ENCODE results near the gene LRP1B. TPM values are rescaled to one million over a fixed set of nuclear protein-coding genes. Genes with fewer than 3 reads are reported as not detected.
A peak's percentile ranks its signal among the peaks of the same experiment; 100 is the strongest.
"Not testable (repeated sequence)": the region's sequence is repeated elsewhere in the genome, so short reads cannot be mapped to it uniquely, and the experiment has no call there.

The LRP1B gene
- total RNA-seq, 1 experiment from 2014 or later = not detected

DNA sequence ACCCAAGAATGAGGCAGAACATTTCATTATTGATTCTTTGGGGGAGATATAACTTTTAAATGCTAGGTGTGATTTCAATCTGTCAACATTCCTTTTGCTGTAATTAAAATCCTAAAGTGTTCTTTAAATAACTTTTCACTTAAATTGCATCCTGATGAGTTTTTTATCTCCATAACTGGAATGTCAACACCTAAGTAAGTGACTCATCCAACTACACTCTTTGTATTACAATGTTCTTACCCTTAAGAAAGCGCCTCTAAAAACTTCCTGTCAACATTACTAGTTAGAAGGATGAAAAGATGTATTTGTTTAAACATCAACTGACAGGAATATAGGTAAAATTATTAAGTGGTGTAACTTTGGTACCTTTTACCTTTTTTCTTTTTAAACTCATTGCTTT lies 1657.0 kb downstream of the LRP1B start:
- in situ Hi-C loops (cut with HindIII; ENCODE audit: low sequenced_read_pairs) = no loop called here
- DNase-seq (ENCODE audit: low spot score) = no peak

DNA sequence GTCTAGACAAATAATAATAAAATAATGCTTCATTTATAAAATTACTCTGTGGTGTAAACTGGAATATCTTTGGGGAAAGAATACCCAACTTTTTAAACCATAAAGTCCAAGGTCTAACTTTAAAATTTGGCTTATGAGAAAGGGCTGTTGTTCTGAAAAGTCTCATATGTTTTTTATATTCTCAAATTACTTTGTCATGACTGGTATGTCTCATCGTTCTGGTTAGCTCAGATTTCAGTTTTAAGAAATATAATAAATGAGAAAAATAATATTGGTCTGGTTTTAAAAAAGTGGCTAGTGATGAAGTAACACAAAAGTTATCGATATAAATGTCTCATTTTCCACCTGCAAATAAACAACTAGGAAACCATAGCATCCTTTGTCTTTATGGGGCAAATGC lies 1658.1 kb downstream of the LRP1B start:
- no peak for DNase-seq (ENCODE audit: low spot score)
- in situ Hi-C loops (cut with HindIII; ENCODE audit: low sequenced_read_pairs) = no loop called here

DNA sequence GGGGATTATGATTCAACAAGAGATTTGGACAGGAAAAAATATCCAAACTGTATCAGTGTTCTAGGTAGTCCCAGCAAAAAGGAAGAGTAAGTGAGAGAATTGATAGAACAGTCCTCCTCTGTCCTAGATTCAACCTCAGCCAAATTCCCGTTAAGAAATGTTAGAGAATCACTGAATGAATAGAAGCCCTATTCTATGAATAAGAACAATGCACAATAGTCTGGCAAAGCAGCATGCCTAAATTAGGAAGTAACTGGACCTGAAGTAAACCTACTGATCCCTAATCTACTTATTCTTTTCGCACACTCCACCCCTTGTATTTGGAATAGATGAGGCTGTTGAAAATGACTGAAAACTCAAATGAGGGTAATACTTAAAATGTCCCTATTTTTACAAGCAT lies 1665.5 kb downstream of the LRP1B start:
- in situ Hi-C loops (cut with HindIII; ENCODE audit: low sequenced_read_pairs) = no loop called here
- peak; percentile 8 for DNase-seq (ENCODE audit: low spot score)

DNA sequence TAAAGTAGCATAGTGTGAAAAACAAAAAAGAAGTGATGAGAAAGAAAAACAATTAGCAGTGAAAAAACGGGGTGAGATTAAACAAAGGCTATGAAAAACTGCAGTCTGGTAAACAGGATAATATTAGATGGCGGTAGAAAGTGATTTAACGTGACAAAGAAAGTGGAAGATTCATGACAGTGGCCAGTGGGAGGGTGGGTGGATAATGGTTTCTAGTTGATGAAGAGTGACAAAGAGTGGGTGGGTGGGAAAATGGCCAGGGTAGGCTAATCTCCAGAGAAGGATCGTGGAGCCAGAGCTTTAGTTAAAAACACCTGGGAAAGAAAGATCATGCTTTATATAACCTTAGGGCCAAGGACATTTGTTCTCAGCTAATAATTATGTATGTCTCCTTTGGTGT lies 1667.8 kb downstream of the LRP1B start:
- DNase-seq (ENCODE audit: low spot score) = no peak
- in situ Hi-C loops (cut with HindIII; ENCODE audit: low sequenced_read_pairs) = no loop called here

DNA sequence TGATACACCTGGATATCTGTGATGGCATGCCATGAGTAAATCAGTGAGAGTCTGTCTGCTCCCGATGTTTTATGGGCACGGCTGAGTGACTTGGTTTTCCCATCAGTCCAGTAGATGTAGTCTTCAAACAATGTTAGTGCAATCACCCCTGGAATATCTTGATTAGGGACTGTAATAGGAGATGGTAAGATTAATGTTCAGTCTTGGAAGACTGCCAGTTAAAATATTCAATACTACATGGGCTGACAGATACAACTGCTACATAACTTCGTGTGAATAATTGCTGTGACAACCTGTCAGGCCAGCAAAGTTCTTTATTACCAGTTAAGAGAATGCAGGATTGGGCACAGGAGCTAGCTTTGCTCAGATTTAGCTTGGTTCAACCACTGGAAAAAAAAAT lies 1673.3 kb downstream of the LRP1B start:
- DNase-seq (ENCODE audit: low spot score) = no peak
- in situ Hi-C loops (cut with HindIII; ENCODE audit: low sequenced_read_pairs) = no loop called here

DNA sequence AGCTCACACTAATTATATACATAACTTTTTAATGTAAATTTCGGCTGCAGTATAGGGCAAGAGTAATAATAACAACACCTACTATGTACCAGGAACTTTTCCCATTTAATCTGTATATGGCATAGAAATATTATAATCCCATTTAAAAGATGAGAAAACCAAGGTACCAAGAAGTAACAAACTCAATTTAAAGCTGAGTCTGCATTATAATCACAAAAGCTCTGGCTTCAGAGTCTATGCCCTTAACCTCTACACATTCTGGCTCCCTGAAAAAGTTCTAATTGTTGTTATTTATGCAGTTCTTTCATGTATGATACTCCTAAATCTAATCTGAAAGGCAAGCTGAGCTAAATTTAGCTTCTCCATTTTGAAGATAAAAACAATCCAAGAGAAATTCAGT lies 1675.5 kb downstream of the LRP1B start:
- in situ Hi-C loops (cut with HindIII; ENCODE audit: low sequenced_read_pairs) = no loop called here
- DNase-seq (ENCODE audit: low spot score) = no peak

DNA sequence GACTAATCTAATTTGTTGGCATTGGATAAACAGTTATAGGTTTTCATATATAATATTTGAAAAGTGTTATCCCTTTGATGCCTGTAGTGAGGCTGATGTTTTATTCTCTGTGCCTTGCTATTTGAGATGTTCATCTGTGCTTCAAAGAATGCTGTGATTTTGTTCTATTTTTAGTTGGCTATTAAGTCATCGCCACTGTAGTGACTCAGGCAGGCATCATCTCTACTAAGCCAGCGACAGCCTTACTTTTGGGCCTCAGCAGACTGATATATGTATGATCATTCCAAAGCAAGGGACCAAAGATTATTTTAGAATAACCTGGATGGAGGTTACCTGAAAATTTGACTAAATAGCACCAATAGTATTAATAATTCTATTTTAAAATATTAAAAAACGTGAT lies 1676.1 kb downstream of the LRP1B start:
- no peak for DNase-seq (ENCODE audit: low spot score)
- in situ Hi-C loops (cut with HindIII; ENCODE audit: low sequenced_read_pairs) = no loop called here

DNA sequence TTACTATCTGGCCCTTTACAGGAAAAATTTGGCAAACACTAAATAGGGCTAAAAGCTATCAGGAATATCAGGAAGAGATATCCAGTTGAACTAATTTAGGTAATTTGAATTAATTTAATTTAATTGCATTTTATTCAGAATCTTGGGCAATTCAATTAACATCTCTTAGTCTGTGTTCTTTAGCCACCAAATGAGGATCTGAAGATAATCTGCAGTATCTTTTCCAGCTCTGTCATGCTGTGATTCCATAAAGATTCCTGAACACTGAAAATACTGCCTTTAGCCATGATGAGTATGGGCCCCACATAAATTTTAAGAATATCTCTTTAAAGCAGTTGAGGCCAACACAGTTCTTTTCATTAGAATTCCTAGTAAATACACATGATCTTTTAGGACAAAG lies 1679.5 kb downstream of the LRP1B start:
- no peak for DNase-seq (ENCODE audit: low spot score)
- in situ Hi-C loops (cut with HindIII; ENCODE audit: low sequenced_read_pairs) = no loop called here

DNA sequence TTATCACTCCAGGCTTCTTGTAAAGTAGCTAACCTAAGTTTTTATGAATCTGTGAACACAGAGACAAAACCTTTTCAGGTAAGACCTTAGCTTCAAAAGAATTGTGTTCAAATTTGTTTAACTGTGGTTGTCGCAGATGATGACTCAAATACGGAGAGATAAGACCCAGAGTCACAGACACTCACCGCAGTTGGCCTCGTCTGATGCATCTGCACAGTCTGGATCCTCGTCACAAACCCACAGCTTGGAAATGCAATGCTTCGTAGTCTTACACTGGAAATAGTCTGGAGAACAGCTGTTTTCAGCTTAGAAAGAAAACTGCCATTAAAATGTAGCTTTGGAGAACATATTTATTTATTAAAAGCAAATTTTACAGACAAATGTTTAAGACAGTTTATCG lies 1688.5 kb downstream of the LRP1B start:
- no peak for DNase-seq (ENCODE audit: low spot score)
- in situ Hi-C loops (cut with HindIII; ENCODE audit: low sequenced_read_pairs) = no loop called here

DNA sequence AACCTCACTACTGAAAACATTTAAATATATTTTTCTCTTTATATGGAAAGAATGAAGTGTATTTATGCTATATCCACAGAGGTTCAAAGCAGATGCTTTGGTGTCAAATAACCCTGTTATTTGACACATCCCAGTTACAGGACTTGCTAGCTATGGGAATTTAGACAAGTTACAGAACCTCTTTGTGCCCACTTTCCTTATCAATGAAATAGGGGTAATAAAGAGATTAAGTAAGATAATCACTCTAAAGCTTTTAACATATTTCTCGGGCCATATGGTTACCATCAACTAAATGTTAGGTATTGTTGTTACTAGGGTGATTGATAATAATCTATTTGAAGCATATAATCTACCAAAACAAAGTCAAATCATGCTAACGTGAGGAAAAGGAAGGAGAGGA lies 1690.0 kb downstream of the LRP1B start:
- in situ Hi-C loops (cut with HindIII; ENCODE audit: low sequenced_read_pairs) = no loop called here
- DNase-seq (ENCODE audit: low spot score) = no peak

DNA sequence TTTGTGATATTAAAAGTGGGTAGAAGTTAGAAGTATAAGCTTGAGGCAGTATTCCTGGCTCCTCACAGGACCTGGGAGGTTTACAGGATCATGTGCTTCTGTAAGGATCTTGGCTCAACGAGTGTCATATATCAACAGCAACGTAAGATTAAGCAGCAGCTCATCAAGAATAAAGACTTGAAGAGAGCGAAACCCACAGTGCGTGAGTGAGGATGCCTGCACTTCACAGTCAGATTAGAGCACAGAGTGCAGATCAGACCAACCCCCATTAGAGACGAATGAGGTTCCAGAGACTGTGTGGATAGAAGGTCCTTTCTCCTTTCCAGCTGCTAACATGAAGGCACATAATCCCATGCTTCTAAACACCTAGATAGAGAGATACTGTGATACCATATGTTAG lies 1693.9 kb downstream of the LRP1B start:
- DNase-seq (ENCODE audit: low spot score) = no peak
- in situ Hi-C loops (cut with HindIII; ENCODE audit: low sequenced_read_pairs) = no loop called here

DNA sequence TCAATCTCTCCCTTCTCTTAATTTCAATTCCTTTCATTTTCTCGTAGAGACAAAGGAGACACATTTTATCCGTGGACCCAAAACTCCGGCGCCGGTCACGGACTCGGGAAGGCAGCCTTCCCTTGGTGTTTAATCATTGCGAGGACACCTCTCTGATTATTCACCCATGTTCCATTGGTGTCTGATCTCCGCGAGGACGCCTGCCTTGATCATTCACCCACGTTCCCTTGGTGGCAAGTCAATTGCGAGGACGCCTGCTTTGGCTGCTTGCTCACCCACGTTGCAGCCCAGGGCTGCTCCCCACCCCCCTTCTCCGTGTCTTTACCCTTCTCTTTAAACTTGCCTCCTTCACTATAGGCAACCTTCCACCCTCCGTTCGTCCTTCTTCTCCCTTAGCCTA lies 1703.8 kb downstream of the LRP1B start:
- in situ Hi-C loops (cut with HindIII; ENCODE audit: low sequenced_read_pairs); DNase-seq (ENCODE audit: low spot score): not testable (repeated sequence)

DNA sequence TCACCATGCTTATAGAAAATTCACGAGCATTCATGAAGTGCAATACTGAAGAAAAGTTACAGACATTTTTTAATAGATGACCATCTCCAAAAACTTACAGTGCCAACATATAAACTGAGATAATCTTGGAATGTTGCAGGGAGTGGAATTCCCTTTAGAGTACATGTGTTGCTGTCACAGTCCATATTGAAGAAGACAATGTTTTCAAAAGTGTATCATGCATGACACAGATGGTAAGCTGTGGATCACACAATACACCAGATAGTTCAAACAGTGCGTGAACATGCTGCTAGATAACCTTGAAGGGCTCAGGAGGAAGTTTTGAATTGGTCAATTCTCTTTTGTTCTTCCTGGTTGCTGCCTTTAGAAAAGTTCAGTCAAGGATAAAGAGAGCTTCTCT lies 1706.3 kb downstream of the LRP1B start:
- in situ Hi-C loops (cut with HindIII; ENCODE audit: low sequenced_read_pairs) = no loop called here
- no peak for DNase-seq (ENCODE audit: low spot score)

DNA sequence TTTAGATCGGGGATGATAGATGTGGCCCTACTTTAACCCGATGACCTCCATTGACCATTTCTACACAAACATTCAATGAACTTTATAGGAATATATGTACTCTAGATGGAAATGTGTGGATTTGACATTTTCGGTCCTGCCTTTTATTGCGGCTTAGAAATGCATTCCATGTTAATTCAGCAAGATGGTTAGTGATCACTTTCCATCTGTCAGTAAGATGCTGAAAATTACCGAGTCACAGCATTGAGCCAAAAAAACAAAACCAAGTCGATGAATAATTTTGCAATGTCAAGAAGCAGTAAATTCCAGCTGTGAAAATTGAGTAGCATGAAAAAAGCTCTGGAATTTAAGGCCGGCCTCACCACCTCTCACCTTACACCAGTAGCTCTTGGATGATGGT lies 1708.1 kb downstream of the LRP1B start:
- in situ Hi-C loops (cut with HindIII; ENCODE audit: low sequenced_read_pairs) = no loop called here
- DNase-seq (ENCODE audit: low spot score) = peak; percentile 37

DNA sequence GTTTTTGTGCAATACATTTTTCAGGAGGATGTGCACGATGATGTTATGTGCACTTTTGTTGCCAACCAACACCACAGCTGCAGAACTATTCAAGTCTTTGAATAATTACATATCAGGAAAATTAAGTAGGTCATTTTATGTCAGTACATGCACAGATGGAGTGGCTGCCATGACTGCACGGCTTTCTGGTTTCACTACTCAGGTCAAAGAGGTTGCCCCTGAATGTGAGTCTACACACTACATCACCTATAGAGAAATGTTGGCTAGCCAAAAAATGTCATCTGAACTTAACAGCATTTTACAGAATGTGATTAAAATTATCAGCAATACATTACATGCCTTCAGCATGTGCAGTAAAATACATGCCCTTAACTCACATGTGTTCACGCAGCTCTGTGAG lies 1713.3 kb downstream of the LRP1B start:
- in situ Hi-C loops (cut with HindIII; ENCODE audit: low sequenced_read_pairs) = no loop called here
- no peak for DNase-seq (ENCODE audit: low spot score)

DNA sequence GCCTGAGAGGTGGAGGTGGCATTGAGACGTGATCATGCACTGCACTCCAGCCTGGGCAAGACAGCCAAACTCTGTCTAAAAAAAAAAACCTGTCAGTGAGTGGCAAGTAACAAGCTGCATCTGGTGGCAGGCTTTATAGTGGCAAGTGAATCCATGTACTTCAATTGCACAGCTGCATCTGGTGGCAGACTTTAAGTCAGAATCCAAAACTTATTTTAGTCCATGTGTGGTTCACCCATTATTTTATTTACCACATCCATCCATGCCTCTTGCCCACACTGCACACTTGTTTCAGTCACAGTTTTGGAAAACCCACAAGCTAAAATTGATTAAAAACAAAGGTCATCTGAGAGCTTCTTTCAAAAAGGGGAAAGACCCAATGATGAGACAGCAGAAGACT lies 1714.2 kb downstream of the LRP1B start:
- in situ Hi-C loops (cut with HindIII; ENCODE audit: low sequenced_read_pairs) = no loop called here
- DNase-seq (ENCODE audit: low spot score) = no peak

DNA sequence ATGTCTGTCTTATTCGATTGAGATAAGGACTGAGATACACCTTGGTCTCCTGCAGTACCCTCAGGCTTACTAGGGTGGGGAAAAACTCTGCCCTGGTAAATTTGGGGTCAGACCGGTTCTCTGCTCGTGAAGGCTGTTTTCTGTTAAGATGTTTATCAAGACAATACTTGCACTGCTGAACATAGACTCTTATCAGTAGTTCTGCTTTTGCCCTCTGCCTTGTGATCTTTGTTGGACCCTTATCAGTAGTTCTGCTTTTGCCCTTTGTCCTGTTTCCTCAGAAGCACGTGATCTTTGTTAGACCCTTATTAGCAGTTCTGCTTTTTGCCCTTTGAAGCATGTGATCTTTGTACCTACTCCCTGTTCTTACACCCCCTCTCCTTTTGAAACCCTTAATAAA lies 1715.8 kb downstream of the LRP1B start:
- in situ Hi-C loops (cut with HindIII; ENCODE audit: low sequenced_read_pairs); DNase-seq (ENCODE audit: low spot score): not testable (repeated sequence)

DNA sequence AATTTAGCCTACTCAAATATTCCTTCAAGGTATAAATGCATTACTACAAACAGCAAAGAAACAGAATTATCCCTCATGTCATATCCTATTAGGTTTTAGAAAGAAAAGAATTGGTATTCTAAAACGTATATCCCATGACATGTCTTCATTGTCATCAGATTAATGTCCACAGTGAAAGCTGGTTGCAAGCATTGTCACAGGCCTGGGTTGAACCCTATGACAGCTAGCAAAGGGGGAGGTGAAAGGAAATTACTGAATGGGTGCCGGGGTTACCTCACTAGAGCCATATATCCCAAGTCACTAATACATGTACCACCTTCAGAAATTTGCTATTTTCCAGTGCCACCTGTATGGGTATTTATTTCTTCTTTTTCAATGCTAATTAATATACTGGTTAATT lies 1720.1 kb downstream of the LRP1B start:
- DNase-seq (ENCODE audit: low spot score) = no peak
- in situ Hi-C loops (cut with HindIII; ENCODE audit: low sequenced_read_pairs) = no loop called here

DNA sequence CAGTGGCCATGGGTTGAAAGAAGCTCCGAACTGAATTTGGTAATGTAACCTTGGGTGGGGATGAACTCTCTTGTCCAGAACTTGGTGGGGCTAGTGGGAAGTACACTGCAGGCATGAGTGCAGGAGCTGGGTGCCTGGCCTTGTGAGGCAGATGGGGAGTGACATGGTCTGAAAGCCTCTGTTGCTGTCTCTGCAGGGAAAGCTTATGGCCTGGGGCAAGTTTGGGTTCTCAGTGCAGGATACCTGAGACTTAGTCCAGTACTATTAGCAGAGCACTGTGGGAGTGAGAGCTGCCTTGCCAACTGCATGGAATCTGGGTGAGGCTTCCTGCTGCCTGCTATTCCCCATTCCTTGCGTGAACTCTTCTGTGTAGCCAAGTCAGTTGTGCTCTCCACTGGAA lies 1729.8 kb downstream of the LRP1B start:
- in situ Hi-C loops (cut with HindIII; ENCODE audit: low sequenced_read_pairs) = no loop called here
- no peak for DNase-seq (ENCODE audit: low spot score)

DNA sequence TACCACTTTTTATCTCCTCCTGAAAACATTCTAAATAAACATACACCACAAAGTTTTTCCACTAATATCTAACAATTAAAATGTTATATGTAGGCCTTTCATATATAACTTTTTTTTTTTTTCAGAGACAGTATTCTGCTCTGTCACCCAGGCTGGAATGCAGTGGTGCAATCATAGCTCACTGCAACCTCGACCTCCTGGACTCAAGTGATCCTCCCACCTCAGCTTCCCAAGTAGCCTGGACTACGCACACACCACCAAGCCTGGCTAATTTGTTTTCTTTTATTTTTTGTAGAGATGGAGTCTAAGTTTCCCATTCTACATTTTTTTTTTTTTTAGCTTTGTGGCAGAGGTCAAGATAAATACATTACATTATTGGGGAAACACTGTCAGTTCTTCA lies 1738.0 kb downstream of the LRP1B start:
- in situ Hi-C loops (cut with HindIII; ENCODE audit: low sequenced_read_pairs) = no loop called here
- no peak for DNase-seq (ENCODE audit: low spot score)

DNA sequence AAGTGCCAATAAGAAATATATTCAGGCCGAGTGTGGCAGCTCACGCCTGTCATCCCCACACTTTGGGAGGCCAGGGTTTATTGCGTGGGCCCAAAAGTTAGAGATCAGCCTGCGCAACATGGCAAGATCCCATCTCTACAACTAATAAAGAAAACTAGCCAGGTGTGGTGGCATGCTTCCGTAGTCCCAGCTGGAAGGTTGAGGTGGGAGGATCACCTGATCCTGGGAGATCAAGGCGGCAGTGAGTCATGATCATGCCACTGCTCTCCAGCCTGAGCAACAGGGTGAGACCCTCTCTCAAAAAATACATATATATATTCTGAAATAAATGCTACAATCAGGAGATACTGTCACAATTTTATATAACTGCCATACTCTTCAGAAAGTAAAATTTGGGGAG lies 1745.9 kb downstream of the LRP1B start:
- no peak for DNase-seq (ENCODE audit: low spot score)
- in situ Hi-C loops (cut with HindIII; ENCODE audit: low sequenced_read_pairs) = no loop called here

DNA sequence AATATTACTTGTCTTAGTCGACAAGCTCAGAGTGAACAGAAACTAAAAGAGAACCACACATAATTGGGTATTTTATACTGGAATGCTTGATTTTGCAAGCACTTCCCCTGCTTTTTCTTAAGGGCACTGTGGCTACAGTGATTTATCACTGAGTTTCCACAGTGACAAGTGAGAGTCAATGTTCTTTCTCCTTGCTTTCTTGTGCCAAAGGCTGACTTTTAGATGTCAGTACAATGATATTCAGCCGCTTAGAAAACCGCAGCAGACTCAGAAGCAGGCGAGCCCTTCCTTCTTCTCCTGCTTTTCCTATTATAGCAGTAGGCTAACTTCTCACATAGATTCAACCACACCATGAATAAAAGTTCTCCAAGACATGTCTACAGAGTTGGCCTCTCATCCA lies 1747.0 kb downstream of the LRP1B start:
- DNase-seq (ENCODE audit: low spot score) = no peak
- in situ Hi-C loops (cut with HindIII; ENCODE audit: low sequenced_read_pairs) = no loop called here

Measured in G401 (cell line).